Endodermal cell (in vitro differentiated cells): ENCODE data around the gene GMNN. TPM values are rescaled to one million over a fixed set of nuclear protein-coding genes. Genes with fewer than 3 reads are reported as not detected.
"Not testable (repeated sequence)": the region's sequence is repeated elsewhere in the genome, so short reads cannot be mapped to it uniquely, and the experiment has no call there.

ENCODE experiments used
- DNase-seq: peaks from one replicate; pipeline ENCODE4 v3.0.0-alpha.2; 2017
- H3K27ac ChIP-seq: 2 replicates; pipeline ENCODE4 v1.5.1; 2013; ENCODE audit warnings: mild to moderate bottlenecking, low read depth, low read length, moderate library complexity
- H3K27me3 ChIP-seq: 2 replicates; pipeline ENCODE4 v1.6.1; 2013; ENCODE audit warnings: mild to moderate bottlenecking, low read length, moderate library complexity; ENCODE audit not compliant: insufficient read depth, control insufficient read depth, poor library complexity, severe bottlenecking
- H3K36me3 ChIP-seq: 2 replicates; pipeline ENCODE4 v1.7.0; 2013; ENCODE audit warnings: mild to moderate bottlenecking, low read length, moderate library complexity; ENCODE audit not compliant: control insufficient read depth, insufficient read depth
- H3K4me1 ChIP-seq: one replicate; pipeline ENCODE4 v1.7.0; 2013; ENCODE audit warnings: low read length; ENCODE audit not compliant: control insufficient read depth, insufficient read depth
- H3K4me3 ChIP-seq: 2 replicates; pipeline ENCODE4 v1.5.1; 2013; ENCODE audit warnings: mild to moderate bottlenecking, low read length, moderate library complexity
- H3K9ac ChIP-seq: 2 replicates; pipeline ENCODE4 v1.6.1; 2013; ENCODE audit warnings: mild to moderate bottlenecking, low read length, moderate library complexity; ENCODE audit not compliant: poor library complexity, severe bottlenecking; ENCODE audit errors: extremely low read depth
- H3K9me3 ChIP-seq: 2 replicates; pipeline ENCODE4 v1.6.1; 2013; ENCODE audit warnings: mild to moderate bottlenecking, low read length, moderate library complexity; ENCODE audit not compliant: control insufficient read depth
- H3K27ac Mint-ChIP-seq: 2 replicates; pipeline ENCODE4 v1.8.0; 2020; ENCODE audit warnings: mixed read lengths
- H3K27me3 Mint-ChIP-seq: 2 replicates; pipeline ENCODE4 v1.8.0; 2021; ENCODE audit warnings: mild to moderate bottlenecking, mixed read lengths; ENCODE audit not compliant: insufficient read depth
- H3K36me3 Mint-ChIP-seq: 2 replicates; pipeline ENCODE4 v1.8.0; 2020; ENCODE audit warnings: low read depth, mixed read lengths
- H3K4me1 Mint-ChIP-seq: 2 replicates; pipeline ENCODE4 v1.8.0; 2020; ENCODE audit warnings: mixed read lengths
- H3K4me3 Mint-ChIP-seq: 2 replicates; pipeline ENCODE4 v1.8.0; 2020; ENCODE audit warnings: mild to moderate bottlenecking, moderate library complexity, mixed read lengths
- H3K9me3 Mint-ChIP-seq: 2 replicates; pipeline ENCODE4 v1.8.0; 2020; ENCODE audit warnings: mild to moderate bottlenecking, mixed read lengths
- CTCF ChIP-seq: fragments of 200-600 bp; sonication (generic); conservative IDR thresholded peaks from 2 replicates; pipeline ENCODE4 v1.5.0; 2021; ENCODE audit warnings: antibody characterized with exemption, mild to moderate bottlenecking
- WGBS, 2 experiments: methylation state at CpG; one replicate each; pipeline versions ENCODE4 v1.1.5 to v1.1.7; 2013; ENCODE audit warnings: missing lambda C conversion rate in 2 of 2, mixed read lengths in 1 of 2; ENCODE audit not compliant: insufficient coverage in 1 of 2, insufficient read length in 1 of 2; 5-methylcytosine and 5-hydroxymethylcytosine counted together
- total RNA-seq, 2 donors: library from RNA; stranded (reverse); fragmentation: NEBNext Ultra II Directional in 1 of 2; extraction: Animal tissue kit (Norgen Biotek cat#: 25700) in 1 of 2; gene quantifications; 2 replicates in 1 of 2; 3 replicates in 1 of 2; pipeline ENCODE4 v1.2.1, GENCODE V29; 2021

The GMNN gene
- total RNA-seq, 2 donors from 2014 or later: 64.9 to 79.7 TPM

GRCh38 chr6:24761193-24761835, 13.4 kb upstream of the GMNN start:
- Histone ChIP-seq H3K27ac (no peak overlapping the region), H3K9ac (no peak overlapping the region), H3K4me1 (no peaks in the 10 kb centered on the region), H3K27me3 (no peaks in the 10 kb centered on the region), H3K9me3 (no peaks in the 10 kb centered on the region), H3K36me3 (no peaks in the 10 kb centered on the region), H3K4me3 (no peak overlapping the region)
- no peak for TF ChIP-seq CTCF
- Mint-ChIP-seq H3K27ac (no peak overlapping the region), H3K36me3 (no peaks in the 10 kb centered on the region), H3K4me3 (no peak overlapping the region), H3K4me1 (no peaks in the 10 kb centered on the region), H3K9me3 (peaks cover 5% of the 10 kb centered on the region), H3K27me3 (no peaks in the 10 kb centered on the region)
- WGBS, 2 experiments: 92 to 94% methylated on average over 12 to 17 of the region's 17 CpGs
- DNase-seq: peak; percentile 72

GRCh38 chr6:24761851-24762250, 12.9 kb upstream of the GMNN start:
- Histone ChIP-seq H3K36me3 (no peaks in the 10 kb centered on the region), H3K27ac (no peak overlapping the region), H3K9ac (no peak overlapping the region), H3K27me3 (no peaks in the 10 kb centered on the region), H3K9me3 (no peaks in the 10 kb centered on the region), H3K4me3 (no peak overlapping the region), H3K4me1 (no peaks in the 10 kb centered on the region)
- Mint-ChIP-seq H3K9me3 (peaks cover 5% of the 10 kb centered on the region), H3K4me1 (no peaks in the 10 kb centered on the region), H3K27ac (no peak overlapping the region), H3K4me3 (no peak overlapping the region), H3K27me3 (no peaks in the 10 kb centered on the region), H3K36me3 (no peaks in the 10 kb centered on the region)
- no peak for DNase-seq
- TF ChIP-seq CTCF: no peak

- no peak overlapping the region for H3K27ac ChIP-seq
- no peak overlapping the region for H3K27ac Mint-ChIP-seq
- no peak for DNase-seq
- H3K4me3 Mint-ChIP-seq: no peak overlapping the region
- WGBS, 2 experiments: 92 to 94% methylated on average over 3 of the region's 3 CpGs
- no peaks in the 10 kb centered on the region for H3K9me3 ChIP-seq
- no peak for TF ChIP-seq CTCF
- H3K27me3 ChIP-seq: no peaks in the 10 kb centered on the region
- no peaks in the 10 kb centered on the region for H3K36me3 ChIP-seq
- H3K9ac ChIP-seq: no peak overlapping the region
- H3K4me3 ChIP-seq: no peak overlapping the region
- no peaks in the 10 kb centered on the region for H3K4me1 ChIP-seq
- H3K36me3 Mint-ChIP-seq: no peaks in the 10 kb centered on the region
- no peaks in the 10 kb centered on the region for H3K4me1 Mint-ChIP-seq
- H3K27me3 Mint-ChIP-seq: no peaks in the 10 kb centered on the region
- peaks cover 5% of the 10 kb centered on the region for H3K9me3 Mint-ChIP-seq
These were observed 11.2 kb upstream of the GMNN start for GRCh38 chr6:24763578-24763977.

GRCh38 chr6:24764833-24765828, 9.6 kb upstream of the GMNN start:
- 95 to 96% methylated on average over 17 to 20 of the region's 20 CpGs for WGBS, 2 experiments
- not testable (repeated sequence) for H3K36me3 Mint-ChIP-seq, H3K9me3 Mint-ChIP-seq, H3K4me1 ChIP-seq, H3K4me3 ChIP-seq, H3K27ac ChIP-seq, H3K4me3 Mint-ChIP-seq, H3K27me3 ChIP-seq, H3K27me3 Mint-ChIP-seq, H3K36me3 ChIP-seq, H3K4me1 Mint-ChIP-seq, DNase-seq, H3K9me3 ChIP-seq, H3K27ac Mint-ChIP-seq, H3K9ac ChIP-seq

- H3K27ac ChIP-seq, H3K27ac Mint-ChIP-seq, H3K4me3 Mint-ChIP-seq, H3K27me3 Mint-ChIP-seq, H3K27me3 ChIP-seq, DNase-seq, H3K36me3 Mint-ChIP-seq, H3K4me1 ChIP-seq, H3K9me3 Mint-ChIP-seq, H3K36me3 ChIP-seq, H3K9me3 ChIP-seq, H3K4me3 ChIP-seq, H3K4me1 Mint-ChIP-seq, H3K9ac ChIP-seq: not testable (repeated sequence)
- whole genome bisulfite sequencing, 2 experiments: 98% methylated on average over 22 of the region's 26 CpGs; no CpG with 5 or more reads in 1 of the 2 experiments
These were observed 8.8 kb upstream of the GMNN start for GRCh38 chr6:24765968-24766367.
